ENCODE results near the gene BBS7.

The BBS7 gene

DNA sequence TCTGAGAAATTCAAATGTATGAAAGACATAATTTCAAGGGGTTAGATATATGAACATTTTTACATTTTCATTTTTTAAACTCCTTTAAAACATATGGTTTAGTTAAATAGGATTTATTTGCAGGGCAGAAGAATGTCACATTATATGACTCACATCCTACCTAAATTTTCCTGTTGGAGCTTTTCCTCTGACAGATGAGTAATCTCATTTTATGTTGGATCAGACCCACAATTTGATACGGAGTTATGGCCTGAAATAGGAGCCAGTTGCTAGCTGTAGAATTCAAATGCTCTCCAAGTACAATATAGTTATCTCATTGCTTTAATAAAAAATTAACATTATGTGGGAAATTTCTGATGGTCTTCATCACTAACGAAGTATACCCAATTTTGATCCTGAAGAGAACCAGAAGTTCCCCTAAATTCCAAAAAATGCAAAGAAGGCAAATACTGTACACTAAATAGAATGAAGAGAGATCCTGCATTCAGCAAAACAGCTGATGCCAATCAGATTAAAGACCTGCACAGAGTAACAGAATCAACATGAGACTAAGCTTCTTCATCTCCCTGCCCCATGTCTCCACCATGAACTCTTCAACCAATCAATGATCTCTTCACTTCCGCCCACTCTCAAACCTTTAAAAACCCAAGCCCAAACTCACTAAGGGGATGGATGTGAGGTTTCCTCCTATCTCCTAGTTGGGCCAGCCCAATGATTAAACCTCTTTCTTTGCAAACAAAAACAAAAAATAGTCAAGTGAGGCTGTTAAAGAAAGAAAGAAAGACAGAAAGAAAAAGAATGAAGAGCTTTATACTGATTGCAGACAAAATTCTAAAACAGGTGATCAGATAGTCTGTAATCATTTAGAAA lies 80.1 kb downstream of the BBS7 start:
- peak; percentile 72 for DNase-seq

DNA sequence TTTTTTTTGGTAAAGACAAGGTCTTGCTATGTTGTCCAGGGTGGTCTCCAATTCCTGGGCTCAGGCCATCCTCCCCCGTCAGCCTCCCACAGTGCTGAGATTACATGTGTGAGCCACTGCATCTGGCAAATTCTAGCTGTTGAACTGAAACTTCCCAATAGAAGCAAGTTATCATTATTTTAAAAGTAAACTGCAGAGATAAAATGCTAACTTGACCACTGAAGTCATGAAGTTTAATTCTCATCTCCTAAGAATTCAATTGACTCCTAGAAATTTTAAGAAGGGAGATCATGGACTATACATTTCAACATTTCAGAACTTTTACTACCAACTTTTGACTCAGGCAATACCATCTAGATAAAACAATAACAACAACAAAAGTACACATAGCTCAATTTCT lies 80.8 kb downstream of the BBS7 start:
- DNase-seq, result peak; percentile 31

DNA sequence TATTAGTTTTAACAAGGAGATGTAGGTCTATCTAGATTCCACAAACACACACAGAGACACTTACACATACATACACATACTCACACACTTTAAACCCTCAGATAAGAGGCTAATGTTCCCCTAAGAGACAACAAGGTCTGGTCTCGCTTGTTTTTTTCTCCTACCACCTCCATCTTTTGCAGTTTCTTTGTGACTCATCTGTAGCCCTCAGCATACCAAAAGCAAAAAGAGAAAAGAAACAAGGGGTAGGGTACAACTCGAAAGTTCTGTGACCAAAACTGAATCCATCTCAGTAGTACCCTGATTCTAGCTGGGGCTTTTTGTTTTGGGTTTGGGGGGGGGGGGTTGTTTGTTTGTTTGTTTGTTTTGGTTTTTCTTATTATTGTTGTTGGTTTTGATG lies 81.4 kb downstream of the BBS7 start:
- no peak for DNase-seq

DNA sequence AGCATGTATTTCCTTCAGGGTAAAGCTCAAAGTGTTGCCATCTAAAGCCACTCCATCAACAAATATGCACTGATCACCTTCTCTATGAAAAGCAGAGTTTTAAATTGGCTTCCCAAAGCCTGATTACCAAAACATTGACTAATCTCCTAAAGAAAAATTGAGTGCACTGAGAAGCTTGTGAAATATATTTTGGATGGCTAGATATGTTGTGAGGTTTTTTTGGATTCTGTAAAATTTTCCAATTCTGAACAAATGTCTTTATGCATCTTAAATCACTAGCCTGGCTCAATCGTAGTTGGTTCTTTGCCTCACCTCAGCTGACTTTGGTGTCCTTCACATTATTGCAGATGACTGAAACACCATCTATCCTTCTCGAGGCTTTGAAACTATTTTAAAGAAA lies 84.1 kb downstream of the BBS7 start:
- DNase-seq, result no peak

DNA sequence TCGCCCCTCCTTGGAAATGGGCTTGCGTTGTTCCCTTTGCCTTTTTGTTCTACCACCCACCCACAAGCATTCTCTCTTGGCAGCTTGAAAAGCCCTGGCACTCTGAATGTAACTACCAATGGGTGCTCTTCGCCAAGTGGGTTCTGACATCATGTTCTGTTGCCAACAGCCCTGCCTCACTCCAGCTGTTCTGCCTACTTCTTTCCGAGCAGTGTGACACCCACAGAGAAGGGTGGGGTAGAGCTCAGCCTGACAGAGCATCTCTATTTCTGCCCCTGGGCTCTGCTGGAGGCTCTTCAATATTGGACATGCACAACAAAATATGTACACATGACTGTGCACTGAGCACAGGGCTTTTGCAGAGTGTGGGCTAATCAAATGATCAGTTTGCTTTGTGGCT lies 84.8 kb downstream of the BBS7 start:
- no peak for DNase-seq

DNA sequence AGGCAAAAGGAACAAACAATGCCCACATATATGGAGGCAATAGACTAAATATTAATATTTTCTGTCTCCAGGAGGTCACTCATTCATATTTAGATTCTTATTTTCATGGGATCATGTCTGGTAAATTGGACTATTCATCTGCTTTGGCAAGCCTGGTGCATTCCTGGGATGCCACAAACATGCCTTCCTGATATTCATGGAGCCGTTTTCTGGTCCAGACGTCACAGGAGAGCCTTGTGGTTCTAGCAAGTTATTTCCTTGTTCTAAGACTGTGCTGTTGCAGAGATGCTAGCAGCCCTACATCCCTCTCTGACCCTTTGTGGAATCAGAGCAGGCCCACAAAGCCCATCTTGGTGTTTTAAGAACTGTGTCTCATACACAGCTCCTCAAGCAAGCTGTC lies 85.3 kb downstream of the BBS7 start:
- peak; percentile 84 for DNase-seq

DNA sequence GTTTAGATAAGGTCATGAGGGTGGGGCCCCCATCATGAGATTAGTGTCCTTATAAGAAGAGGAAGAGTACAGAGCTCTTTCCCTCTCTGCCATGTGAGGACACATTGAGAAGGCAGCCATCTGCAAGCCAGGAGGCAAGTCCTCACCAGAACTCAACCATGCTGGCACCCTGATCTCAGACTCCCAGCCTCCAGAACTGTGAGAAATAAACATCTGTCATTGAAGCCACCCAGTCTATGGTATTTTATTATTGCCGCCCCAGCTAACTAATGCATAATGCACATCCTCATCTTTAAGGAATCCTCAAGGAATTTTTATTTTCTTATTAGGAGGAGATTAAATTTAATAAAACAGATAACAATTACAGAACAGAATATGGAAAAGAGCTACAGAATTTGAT lies 85.9 kb downstream of the BBS7 start:
- DNase-seq, result no peak

DNA sequence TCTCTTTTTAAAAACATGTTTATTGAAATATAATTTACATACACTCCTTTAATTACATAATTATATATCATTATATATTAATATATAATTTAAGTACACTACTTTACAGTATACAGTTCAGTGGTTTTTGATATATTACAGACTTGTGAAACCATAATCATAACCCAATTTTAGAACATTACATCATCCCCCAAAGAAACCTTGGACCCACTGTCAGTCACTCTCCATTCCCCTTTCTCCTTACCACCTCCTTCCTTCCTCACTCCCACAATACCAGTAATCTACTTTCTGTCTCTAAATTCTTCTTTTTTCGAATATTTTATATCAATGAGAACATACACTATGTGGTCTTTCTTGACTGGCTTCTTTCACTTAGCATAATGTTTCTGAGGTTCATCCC lies 87.1 kb downstream of the BBS7 start:
- DNase-seq, result no peak

DNA sequence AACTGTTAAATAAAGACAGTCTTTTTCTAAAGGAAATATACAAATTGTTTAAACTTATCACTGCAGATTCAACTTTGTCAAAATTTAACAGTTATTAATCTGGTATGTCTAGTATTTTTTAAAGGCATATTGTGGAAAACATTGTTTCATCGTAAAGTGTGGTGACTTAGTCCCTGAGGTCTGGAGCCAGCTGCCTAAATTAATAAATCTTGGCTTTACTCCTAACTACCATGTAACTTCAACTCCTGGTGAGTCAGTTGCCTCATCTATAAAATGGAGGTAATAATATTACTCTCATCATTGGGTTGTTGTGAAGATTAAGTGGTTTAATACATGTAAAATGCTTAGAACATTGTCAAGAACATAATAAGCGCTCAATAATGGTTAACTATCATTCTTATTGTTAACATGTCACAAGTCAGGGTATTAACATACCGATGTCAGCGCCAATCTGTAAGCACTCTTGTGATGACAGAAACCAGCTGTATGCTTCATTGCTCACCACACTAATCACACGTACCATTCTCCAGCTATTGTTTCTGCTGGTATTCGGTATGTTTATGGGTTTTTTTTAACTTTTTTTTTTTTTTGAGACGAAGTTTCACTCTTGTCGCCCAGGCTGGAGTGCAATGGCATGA lies 91.2 kb downstream of the BBS7 start:
- DNase-seq, result peak; percentile 75

DNA sequence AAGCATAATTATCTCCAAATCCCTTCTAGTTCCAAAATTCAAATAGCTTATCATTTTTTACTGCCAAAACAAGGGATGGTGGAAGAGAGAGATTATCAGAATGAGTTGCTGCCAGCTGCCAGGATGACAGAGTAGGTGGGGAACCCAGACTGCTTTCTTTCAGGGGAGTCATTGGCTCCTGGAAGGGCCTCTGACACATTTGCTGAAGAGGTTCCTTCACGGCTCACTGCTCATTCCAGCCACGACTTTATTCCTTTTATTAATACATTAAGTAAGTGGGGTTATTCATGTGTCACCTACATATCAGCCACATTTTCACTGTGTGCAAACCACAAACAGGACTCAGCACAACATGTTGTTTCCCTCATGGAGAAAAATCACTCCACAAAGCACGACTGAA lies 92.6 kb downstream of the BBS7 start:
- no peak for DNase-seq

DNA sequence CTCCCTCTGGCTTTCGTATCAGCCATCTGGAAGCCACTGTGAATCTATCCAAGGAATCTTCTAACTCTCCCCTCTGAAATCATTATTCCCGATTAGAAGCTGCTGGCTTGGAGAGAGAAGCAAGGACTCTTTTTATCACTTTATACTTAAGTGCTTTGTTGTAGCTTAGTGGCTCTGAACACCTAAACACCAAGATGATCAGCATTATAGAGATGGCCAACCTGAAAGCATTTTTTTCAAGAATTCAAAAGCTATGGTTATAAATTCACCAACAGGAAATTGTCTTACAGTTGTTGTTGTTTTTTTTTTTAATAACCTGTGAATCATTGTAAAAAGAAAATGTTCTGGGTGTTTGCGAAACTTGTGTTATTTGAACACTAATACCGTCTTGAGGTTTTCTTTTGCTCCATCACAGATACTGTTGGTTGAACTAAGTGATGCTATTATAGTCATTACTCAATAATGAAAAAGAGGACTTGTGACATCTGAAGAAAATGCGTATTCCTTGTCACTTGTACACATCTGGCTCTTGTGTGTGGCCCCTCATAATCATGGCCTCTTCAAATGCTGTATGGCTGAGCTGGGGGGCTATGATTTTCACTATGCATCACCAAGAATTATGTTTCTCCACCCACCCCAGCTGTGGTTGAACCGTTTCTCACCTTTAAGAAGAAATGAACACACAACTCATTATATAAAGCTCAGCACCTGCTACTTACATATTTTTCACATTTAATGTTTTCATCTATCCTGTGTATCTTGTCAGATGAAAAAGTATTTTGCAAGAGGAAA lies 93.5 kb downstream of the BBS7 start:
- peak; percentile 26 for DNase-seq
